SK-N-MC (cell line): ENCODE measurements around the gene SLC16A9.
"Not testable (repeated sequence)": the region's sequence is repeated elsewhere in the genome, so short reads cannot be mapped to it uniquely, and the experiment has no call there.

ENCODE experiments used
- DNase-seq: peaks from one replicate; pipeline ENCODE4 v3.0.0-alpha.2; 2011; ENCODE audit warnings: low read depth, low spot score
- H3K27ac ChIP-seq: fragments of 200-600 bp; sonication (generic); 2 replicates; pipeline ENCODE4 v1.5.1; 2016; ENCODE audit warnings: mixed run types
- H3K36me3 ChIP-seq: fragments of 200-600 bp; sonication (generic); 2 replicates; pipeline ENCODE4 v1.6.1; 2017; ENCODE audit warnings: antibody characterized with exemption, low read length, mixed read lengths; ENCODE audit not compliant: insufficient read depth
- H3K4me3 ChIP-seq: fragments of 200-600 bp; sonication (generic); 2 replicates; pipeline ENCODE4 v1.5.1; 2016
- H3K9ac ChIP-seq: fragments of 200-600 bp; sonication (generic); 2 replicates; pipeline ENCODE4 v1.8.0; 2017; ENCODE audit warnings: mixed run types, mixed read lengths; ENCODE audit not compliant: insufficient read length
- H3K9me3 ChIP-seq: fragments of 200-600 bp; sonication (generic); 2 replicates; pipeline ENCODE4 v1.6.1; 2017; ENCODE audit warnings: low read depth, mild to moderate bottlenecking, antibody characterized with exemption, low read length, moderate library complexity, mixed read lengths
- EZH2 ChIP-seq: fragments of 200-600 bp; sonication (generic); IDR thresholded peaks from one replicate; pipeline ENCODE4 v1.6.1; 2017; ENCODE audit warnings: antibody characterized with exemption
- FOXP2 ChIP-seq: optimal IDR thresholded peaks from 2 replicates; pipeline ENCODE3; 2011; ENCODE audit warnings: mild to moderate bottlenecking, moderate library complexity; ENCODE audit not compliant: insufficient read depth; ENCODE audit errors: extremely low read length, control extremely low read depth
- POLR2AphosphoS5 ChIP-seq: IDR thresholded peaks from 2 replicates; pipeline ENCODE4 v1.6.1; 2012; ENCODE audit warnings: mild to moderate bottlenecking, low read depth, low read length, borderline replicate concordance

SLC16A9 gene

DNA sequence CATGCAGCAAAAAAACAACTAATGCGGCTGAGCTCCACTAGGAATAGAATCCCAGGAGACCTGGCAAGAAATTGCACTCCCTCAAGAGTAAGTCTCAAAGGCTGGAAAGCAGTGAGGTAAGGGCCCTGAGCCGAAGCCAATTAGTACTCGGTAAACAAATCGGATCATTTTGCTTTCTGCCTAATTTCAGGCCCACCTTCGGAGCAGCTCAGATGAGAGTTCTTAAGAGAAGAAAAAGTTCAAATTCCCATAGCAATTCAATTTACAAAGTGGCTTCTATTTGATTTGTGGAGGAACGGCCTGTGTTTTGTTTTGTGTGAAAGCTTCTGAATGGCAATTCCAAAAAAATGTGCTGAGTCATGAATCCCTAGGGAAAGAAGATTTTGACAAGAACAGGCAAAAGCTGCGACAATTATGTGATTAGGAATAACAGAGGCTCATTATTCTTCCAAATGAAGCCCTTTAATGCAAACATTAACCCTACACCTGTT, 60.9 kb downstream of the SLC16A9 start:
- DNase-seq, result no peak
- TF ChIP-seq EZH2 (no peak), FOXP2 (no peak), POLR2AphosphoS5 (no peak)
- Histone ChIP-seq H3K27ac (no peak overlapping the region), H3K9ac (no peak overlapping the region), H3K36me3 (no peaks in the 10 kb centered on the region), H3K4me3 (no peak overlapping the region), H3K9me3 (no peaks in the 10 kb centered on the region)

DNA sequence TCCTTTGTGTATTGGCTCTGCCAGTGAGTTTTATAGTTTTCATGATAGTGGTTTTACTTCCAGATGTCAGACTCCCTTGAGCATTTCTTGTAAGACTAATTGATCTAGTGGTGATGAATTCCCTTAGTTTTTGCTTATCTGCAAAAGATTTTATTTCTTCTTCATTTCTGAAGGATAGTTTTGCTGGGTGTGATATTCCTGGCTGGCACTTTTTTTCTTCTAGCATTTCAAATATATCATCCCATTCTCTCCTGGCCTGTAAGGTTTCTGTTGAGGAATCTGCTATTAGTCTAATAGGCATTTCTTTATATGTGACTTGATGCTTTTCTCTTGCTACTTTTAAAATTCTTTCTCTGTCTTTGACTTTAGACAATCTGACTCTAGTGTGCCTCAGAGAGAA, 64.8 kb downstream of the SLC16A9 start:
- no peak for DNase-seq
- no peak for TF ChIP-seq POLR2AphosphoS5
- TF ChIP-seq EZH2, result no peak
- no peak for TF ChIP-seq FOXP2
- Histone ChIP-seq H3K36me3 (no peaks in the 10 kb centered on the region), H3K27ac (no peak overlapping the region), H3K9me3 (no peaks in the 10 kb centered on the region), H3K4me3 (no peak overlapping the region), H3K9ac (no peak overlapping the region)

DNA sequence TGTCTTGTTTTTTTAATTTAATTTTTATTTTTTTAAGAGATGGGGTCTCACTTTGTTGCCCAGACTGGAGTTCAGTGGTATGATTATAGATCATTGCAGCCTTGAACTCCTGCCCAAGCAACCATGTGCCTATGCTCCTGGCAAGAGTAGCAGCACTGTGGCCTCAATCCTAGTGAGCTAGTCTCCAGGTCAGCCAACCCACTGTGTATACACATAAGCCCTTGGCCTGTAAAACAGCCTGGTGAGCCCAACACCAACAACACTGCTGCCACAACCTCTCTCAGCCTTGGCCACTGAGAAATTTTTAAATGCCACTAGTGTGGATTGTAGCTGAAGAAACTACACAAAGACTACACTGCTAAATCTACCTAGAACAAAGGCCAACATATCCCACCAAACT, 68.0 kb downstream of the SLC16A9 start:
- not testable (repeated sequence) for H3K36me3 ChIP-seq, H3K9me3 ChIP-seq, H3K27ac ChIP-seq, H3K9ac ChIP-seq, DNase-seq, H3K4me3 ChIP-seq

DNA sequence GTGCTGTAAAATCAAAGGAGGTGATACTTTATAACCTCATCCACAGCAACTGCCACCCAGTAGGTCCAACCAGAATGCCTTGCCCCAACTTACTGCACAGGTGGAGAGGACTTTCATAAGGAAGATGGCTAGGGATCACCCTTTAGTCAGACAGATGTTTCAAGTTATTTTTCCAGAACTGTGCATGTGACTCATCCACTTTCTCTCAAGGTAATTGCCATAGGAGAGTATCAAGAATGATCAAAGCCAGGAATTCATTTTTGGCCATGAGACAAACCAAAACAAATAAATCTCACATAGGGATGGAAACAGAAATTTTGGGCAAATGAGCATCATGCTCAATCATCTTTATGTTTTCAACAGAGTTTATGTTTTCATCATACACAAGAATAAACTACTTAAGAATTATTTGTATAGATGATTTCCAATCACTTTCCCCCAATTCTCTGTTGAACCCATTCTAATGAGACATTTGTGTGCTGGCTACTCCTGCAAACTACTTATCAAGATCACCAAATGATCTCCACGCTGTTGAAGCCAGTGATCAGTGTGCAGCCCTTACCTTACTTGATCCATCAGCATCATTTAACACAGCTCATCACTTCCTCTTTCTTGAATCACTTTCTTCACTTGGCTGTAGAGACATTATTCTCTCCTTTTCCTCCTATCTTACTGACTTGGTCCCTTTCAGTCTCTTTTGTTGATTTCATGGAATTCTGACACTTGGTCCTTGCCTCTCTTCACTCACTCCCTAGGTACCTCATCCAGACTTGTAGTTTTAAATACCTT, 74.0 kb downstream of the SLC16A9 start:
- H3K36me3 ChIP-seq, result no peaks in the 10 kb centered on the region
- no peak overlapping the region for H3K27ac ChIP-seq
- H3K9me3 ChIP-seq, result no peaks in the 10 kb centered on the region
- no peak overlapping the region for H3K4me3 ChIP-seq
- TF ChIP-seq POLR2AphosphoS5 (no peak), EZH2 (no peak), FOXP2 (no peak)
- H3K9ac ChIP-seq, result no peak overlapping the region
- DNase-seq, result no peak

DNA sequence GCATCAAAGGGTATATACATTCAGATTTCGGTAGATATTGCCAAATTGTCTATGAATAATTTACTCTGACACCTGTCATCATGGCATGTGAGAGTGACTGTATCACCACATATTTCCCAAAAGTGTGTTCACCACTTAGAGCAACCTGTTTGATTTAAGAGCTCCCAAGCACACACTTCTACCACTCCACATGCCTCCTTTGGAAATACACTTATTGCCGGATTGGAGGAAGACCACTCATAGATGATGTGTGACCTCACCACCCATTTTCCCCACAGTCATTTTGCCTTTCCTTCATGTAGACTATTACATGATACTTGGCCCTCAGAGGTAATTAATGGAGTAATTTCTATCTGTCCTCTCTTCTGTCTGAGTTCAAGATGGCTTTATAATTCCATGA, 75.5 kb downstream of the SLC16A9 start:
- DNase-seq, result no peak
- no peaks in the 10 kb centered on the region for H3K9me3 ChIP-seq
- H3K4me3 ChIP-seq, result no peak overlapping the region
- no peak overlapping the region for H3K9ac ChIP-seq
- TF ChIP-seq EZH2 (no peak), POLR2AphosphoS5 (no peak), FOXP2 (no peak)
- no peaks in the 10 kb centered on the region for H3K36me3 ChIP-seq
- no peak overlapping the region for H3K27ac ChIP-seq

DNA sequence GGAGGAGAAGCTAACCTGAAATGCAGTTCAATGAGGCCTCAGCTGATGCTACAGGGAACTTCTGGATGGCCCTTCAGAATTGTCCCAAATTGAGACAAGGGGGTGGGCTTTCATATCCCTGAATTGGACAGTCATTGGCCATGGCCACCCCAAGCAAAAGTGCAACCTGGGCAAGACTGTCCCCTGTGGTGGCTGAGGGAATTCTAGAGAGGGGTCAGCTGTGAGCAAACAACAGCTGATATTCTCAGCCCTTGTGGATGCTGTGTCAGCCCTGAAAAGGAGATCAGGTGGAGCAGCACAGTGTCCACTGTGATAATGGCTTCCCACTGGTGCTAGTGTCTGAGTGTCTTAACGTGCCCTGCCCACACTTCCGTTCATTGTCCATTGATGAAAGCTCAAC, 76.6 kb downstream of the SLC16A9 start:
- TF ChIP-seq EZH2, result no peak
- no peak for TF ChIP-seq FOXP2
- H3K9me3 ChIP-seq, result no peaks in the 10 kb centered on the region
- H3K36me3 ChIP-seq, result no peaks in the 10 kb centered on the region
- H3K9ac ChIP-seq, result no peak overlapping the region
- no peak for DNase-seq
- no peak overlapping the region for H3K27ac ChIP-seq
- H3K4me3 ChIP-seq, result no peak overlapping the region

DNA sequence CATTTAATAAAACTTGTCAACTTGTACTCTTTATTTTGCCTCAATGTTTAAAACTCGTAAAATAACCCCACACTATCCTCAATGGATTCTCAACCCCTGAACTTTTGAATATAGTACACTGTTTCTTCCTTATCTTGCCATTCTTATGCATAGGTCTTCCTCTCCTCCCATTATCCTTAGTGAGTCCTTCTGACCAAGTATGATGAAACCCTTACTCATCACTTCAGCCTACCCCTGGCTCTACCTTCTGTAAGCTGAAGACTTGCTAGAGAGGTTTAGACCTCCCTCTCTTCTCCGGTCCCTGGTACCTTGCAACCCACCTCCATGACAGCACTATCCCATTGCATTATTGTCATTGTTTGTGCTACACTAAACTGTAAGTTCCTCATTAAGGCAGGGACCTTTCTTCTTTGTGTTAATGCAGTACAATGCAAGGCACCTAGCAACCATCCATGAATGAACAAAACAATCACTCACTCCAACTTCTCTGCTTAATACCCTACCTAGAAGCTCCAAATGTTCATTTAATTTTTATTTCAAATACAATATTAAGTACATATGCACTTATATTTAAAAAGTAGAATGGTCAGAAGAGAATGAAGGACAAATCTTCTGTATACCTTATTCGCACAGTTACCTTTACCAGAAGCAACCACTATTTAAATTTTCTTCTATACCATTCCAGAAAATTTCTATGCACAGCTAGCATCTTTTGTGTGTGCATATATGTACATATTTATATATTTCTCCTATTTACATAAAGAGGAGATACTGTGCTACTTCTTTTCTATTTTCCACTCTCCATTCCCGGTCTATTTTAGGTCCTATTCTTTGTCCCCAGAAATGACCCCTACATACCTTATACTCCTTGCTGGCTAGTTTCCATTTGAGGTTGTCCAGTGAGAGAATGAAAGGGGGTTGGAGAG, 77.5 kb downstream of the SLC16A9 start:
- Histone ChIP-seq H3K4me3 (no peak overlapping the region), H3K9ac (no peak overlapping the region), H3K27ac (no peak overlapping the region), H3K36me3 (no peaks in the 10 kb centered on the region), H3K9me3 (no peaks in the 10 kb centered on the region)
- DNase-seq, result no peak
- TF ChIP-seq EZH2, result no peak
- no peak for TF ChIP-seq FOXP2
- no peak for TF ChIP-seq POLR2AphosphoS5

DNA sequence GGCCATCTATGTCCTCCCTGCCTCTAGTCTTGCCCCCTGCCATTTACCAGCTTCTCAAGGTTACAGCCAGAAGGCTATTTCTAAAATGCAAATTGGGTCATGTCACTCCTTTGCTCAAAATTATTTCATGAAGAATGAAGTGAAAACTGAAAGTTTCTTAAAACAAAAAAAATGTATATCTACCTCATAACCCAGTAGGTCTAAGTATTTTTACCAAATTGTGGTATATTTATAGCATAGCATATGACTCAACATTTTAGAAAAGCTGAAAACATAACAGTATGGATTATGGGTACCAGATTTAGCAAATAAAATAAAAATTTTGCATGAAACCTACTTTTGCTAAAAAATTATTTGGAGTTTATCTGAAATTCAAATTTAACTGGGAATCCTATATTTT, 78.4 kb downstream of the SLC16A9 start:
- Histone ChIP-seq H3K9me3 (no peaks in the 10 kb centered on the region), H3K27ac (no peak overlapping the region), H3K9ac (no peak overlapping the region), H3K4me3 (no peak overlapping the region), H3K36me3 (no peaks in the 10 kb centered on the region)
- no peak for DNase-seq
- TF ChIP-seq FOXP2 (no peak), EZH2 (no peak), POLR2AphosphoS5 (no peak)
